GM15510 (cell line): ENCODE data around the gene TEX44.

Experiments
- POLR2A ChIP-seq: IDR thresholded peaks from 3 replicates; pipeline ENCODE4 v1.6.1; 2011; ENCODE audit warnings: borderline replicate concordance; ENCODE audit not compliant: insufficient read length; ENCODE audit errors: extremely low read depth

Gene TEX44

DNA sequence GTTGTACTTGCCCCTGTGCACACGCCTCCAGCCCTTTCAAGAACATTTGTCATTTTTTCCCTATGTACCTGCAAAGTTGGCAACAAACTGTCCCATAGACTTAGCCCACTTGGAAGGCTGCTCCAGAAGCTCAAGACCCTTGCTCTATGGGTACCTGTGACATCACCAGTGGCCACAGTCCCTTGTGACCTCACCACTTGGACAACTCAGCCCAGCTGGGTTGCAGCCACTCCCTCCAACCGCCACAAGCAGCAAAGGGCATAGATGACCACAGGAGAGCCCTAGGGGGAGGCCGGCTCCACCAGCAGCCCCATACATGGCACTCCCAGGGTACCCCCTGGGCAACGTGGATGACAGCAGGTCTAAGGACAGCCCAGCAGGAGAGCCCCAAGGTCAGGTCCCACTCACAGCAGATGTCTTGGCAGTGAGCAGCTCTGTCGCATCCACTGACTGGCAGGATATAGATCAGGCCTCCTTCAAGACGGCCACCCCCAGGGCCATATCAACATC lies at the start of gene TEX44:
Gene TEX44, plus strand, starts transcription at position 229 of the 510 bp plus-strand sequence. Its CDS starts 88 bp downstream, at position 317.
- no peak for TF ChIP-seq POLR2A

DNA sequence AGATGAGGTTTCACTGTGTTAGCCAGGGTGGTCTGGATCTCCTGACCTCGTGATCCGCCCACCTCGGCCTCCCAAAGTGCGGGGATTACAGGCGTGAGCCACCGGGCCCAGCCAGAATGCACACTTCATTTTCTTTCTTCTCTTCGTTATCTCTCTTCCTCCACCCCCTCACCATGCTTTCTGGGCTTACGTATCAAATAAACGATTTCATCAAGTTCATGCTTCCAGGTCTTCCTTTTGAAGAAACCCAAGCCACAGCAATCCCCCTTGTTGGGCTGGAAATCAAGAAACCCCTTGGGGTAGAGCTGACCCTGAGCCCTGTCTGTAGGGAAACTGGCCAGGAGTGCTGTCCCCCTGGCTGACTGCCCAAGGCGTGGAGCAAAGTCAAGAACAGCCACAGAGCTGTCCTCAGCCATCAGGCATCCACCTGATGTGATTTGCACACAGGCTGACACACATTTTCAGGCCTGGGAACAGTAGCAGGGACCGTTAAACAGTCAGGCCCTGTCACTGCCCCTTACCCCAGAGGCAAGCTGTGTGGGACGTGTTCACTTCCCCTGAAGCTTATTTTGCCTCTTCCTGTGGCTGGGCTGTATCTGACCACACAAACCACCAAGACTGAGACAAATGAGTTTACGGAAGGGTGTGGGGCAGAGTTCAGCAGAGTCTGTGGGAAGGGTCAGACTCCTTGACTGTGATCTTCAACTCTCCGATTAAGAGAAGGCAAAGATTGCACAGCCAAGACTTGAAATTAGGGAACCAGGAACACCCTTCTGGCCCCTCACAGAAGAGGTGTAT lies 47.4 kb upstream of the TEX44 start:
- peak; percentile 58 for TF ChIP-seq POLR2A

DNA sequence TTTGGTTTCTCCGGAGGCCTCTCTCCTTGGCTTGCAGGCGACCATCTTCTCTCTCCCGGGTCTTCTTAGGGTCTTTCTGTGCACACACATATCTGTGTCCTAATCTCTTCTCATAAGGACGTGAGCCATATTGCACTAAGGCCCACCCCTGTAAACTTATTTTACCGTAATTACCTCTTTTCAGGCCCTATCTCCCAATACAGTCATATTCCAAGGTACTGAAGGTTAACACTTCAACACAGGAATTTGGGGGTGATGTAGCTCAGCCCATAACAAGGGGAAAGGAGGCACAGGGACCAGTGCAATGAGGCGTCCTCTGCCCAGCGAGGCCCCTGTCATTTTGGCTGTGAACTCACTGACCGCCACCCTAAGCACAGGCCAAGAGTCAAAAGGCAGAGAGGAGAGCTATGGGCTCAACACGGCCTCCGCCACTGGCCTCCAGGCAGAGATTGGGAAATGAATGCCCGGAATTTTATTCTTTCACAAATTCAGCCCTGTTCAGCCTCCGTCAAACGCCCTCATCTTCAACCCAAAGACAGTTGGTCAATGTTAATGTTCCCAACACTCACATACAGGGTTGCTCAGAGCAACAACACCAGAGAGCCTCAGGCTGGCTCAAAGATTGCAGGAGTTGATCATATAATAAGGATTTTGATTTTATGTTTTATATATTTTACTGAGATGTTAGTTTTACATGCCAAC lies 46.5 kb upstream of the TEX44 start:
- no peak for TF ChIP-seq POLR2A

DNA sequence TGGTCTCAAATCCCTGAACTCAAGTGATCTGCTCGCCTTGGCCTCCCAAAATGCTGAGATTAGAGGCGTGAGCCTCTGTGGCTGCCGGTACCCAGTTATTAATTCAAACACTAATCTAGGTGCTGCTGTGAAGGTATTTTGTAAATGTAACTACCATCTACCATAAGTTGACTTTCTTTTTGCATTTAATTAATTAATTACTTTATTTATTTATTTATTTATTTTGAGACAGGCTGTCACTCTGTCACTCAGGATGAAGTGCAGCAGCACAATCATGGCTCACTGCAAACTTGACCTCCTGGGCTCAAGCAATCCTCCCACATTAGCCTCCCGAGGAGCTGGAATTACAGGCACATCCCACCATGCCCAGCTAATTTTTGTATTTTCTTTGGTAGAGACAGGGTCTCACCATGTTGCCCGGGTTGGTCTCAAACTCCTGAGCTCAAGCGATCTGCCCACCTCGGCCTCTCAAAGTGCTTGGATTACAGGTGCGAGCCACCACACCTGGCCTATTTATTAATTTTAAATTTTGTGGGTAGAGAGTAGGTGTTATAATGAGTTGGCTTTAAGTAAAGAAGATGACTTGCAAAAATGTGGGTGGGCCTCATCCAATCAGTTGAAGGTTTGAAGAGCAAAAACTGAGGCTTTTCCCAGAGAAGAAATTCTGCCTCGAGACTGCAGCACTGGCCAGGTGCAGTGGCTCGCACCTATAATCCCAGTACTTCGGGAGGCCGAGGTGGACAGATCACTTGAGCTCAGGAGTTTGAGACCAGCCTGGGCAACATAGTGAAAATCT lies 45.2 kb upstream of the TEX44 start:
- TF ChIP-seq POLR2A: no peak

DNA sequence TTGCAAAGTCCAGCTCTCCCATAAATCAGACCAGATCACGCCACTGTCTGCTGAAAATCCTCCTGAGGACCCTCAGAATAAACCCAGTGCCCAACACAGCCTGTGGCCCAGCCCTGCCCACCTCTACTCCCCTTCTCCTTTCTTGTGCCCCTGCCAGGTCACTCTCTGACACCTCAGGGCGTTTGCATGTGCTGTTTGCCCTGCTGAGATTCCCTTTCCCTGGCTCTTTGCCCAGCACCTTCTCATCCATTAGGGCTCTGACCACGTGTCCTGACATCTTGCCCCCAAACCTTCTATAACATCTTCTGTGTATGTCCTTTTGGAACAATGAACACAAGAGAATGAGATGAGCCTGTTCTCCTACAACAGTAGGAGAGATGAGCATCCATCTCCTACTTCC lies 43.9 kb upstream of the TEX44 start:
- no peak for TF ChIP-seq POLR2A

DNA sequence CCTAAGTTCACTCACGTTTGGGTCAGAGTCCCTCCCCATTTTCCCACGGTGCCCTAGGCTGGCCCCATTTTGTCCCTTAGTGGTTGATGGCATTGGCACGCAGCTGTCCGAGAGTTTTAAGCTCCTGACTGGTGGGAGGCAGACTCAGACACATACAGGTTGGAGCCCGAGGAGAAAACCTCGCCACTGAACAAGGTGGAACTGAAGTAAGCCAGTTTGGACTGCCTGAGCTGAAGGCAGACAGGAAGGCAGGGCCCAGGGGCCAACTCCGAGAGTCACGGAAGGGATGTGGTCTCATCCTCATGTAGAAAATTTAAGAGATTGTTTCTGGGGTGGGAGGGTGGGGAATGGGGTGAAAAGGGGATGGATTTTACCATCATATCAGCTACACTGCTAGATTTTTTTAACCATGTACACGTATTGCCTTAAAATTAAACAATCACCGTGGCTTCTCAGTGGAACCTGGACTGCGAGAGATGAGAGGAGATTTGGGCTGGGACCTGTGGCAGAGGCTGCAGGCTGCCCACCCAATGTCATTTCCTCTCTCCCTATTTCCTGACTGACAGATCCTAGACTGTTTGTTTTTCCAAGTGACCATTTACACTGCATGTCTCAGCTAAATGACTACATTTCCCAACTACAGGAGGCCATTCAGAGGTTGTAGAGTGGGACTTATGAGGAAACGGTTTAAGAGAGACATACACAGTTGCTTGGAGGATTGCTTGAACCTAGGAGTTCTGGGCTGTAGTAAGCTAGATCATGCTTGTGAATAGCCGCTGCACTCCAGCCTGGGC lies 43.0 kb upstream of the TEX44 start:
- no peak for TF ChIP-seq POLR2A

DNA sequence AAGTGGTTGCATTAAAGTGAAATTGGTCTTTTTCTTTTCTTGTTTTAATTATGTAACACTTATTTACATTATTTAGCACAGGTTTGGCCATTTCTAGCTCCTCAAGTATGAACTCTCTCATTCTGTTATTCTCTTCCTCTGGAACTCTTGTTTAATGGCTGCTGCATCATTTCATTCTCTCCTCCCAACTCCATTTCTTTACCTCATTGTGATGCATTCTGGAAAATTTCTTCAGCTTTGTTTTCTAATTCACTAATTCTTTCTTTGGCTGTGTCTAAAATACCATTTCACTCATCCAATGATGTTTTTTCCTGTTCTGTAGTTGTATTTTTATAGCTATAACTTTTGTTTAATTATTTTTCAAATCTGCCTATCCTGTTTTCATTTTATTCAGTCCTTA lies 39.9 kb upstream of the TEX44 start:
- TF ChIP-seq POLR2A: no peak

DNA sequence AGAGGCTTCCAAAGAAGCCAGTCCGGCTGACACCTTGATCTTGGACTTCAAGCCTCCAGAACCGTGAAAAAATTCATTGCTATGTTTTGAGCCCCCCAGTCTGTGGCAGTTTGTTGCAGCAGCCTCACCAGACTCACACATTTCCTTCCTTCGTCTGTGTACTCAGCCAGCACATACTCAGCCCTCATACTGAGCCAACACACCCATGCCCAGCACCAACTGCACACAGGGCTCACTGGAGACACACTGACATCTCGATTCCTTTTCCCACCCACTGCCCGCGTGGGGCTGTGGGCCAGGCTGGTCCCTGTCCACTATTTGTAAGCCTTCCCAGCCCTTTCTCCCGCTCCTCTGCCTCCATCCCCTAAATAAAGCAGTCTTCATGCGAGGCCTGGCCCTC lies 38.3 kb upstream of the TEX44 start:
- no peak for TF ChIP-seq POLR2A

DNA sequence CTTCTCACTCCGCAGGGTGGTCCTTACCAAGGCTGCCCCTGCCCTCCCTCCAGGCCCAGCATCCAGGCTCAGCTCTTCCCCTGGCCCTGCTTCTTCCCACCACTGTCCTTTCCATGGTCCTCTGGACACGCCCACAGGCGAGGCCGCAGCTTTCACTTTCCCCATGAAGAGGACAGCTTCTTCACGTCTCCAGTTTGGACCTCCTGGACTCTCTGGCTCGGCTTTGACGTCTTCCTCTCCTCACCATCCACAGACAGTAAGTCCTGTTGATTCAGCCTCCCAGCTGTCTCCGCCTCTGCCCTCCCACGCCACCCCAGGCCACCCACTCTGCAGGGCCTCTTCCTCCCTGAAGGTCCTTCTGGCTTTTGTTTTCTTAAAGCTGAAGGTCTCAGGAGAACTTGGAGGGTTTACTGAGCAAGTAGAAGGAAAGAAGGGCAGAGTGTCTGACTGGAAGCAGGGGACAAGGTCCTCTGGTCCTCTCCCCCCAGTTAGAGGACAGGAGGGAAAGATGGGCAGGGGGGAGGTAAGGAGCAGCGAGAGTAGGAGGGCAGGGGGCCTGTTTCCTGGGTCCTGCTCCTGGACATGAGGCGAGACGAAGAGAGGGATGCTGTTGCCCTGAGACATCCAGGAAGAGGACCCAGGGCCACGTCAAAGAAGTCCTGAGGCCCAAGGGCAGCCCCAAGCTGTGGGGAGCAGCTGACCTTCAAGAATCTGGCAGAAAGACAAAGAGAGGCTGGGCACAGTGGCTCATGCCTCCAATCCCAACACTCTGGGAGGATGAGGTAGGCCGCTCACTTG lies 37.7 kb upstream of the TEX44 start:
- no peak for TF ChIP-seq POLR2A

DNA sequence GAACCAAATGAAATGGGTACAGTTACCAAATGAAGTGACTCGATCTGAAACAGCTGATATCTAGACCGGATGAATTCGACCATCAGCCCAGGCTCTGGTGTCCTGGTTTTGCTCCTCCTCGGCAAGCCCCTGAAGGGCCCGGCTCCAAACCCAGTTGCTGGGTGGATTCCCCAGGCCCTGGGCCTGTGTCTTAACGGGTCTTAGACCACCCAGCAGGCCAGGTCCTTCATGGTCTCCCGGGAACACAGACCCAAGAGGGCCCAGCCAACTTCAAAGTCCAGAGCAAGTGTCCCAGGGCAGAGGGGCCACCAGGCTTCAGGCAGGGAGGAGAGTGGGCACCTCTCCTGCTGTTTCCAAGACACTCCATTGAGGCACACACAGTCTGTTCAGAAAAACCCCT lies 35.7 kb upstream of the TEX44 start:
- no peak for TF ChIP-seq POLR2A

DNA sequence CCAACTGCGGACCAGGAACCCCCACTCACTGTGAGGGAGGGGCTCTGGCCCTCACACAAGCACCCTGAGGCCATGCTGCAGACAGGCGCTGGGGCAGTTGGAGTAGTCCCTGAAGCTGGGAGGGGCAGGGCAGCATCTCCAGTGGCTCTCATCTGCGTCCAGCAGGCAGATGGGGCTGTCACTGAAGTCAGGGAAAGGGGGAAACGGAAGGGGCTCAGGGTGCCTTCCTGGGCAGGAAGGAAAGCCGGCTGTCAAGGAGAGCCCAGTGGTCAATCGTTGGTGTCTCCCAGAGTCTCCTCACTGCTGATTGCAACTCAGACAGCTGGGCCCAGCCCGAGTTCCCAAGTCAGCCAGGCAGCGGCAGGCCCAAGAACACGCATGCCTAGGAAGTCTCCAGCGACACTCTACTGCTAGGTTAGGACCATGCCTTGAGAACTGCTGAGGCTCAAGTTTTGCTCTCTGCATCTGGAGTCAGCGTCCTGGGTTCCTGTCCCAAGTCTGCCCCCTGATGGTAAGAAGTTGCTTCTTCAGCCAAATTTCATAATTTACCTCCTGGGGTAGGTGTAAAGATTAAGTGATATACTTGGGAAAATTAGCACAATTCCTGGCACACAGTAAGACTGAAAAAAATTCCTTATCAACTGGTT lies 35.0 kb upstream of the TEX44 start:
- no peak for TF ChIP-seq POLR2A

DNA sequence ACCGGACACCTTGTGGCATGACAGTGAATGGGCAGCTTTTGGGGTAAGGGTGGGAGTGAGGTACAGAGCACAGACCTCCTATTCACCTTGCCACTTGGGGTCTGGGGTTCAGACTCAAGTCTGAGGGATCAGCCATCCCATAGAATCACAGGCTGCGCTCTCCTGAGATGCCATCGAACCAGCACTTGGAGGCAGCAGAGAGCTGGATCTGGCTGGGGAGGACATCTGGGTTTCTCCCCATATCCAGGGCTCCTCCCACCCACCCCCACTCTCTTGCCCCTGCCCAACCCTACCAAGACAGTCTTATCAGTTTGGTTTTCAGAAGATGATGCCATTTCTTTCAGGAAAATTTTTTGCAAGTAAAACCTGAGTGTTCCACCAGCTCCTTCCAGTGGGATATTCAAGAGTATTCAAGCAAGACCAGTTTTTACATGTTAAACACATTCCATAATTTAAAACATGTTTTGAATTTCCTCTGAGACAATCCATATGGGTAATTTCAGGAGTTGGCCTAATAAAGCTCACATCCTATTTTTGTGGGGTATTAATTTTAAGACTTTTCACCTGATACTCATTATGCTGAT lies 29.2 kb upstream of the TEX44 start:
- no peak for TF ChIP-seq POLR2A
